HUES6 (cell line): Measurements from ENCODE around the gene ASCC1.
"Not testable (repeated sequence)": the region's sequence is repeated elsewhere in the genome, so short reads cannot be mapped to it uniquely, and the experiment has no call there.

Source experiments
- H3K27ac ChIP-seq: 2 replicates; pipeline ENCODE4 v1.7.0; 2013; ENCODE audit warnings: low read depth, mild to moderate bottlenecking, low read length, inconsistent platforms
- H3K27me3 ChIP-seq: 2 replicates; pipeline ENCODE4 v1.6.1; 2013; ENCODE audit warnings: low read length; ENCODE audit not compliant: control insufficient read depth, insufficient read depth
- H3K36me3 ChIP-seq: 2 replicates; pipeline ENCODE4 v1.6.1; 2013; ENCODE audit warnings: low read length; ENCODE audit not compliant: control insufficient read depth, insufficient read depth
- H3K4me1 ChIP-seq: 2 replicates; pipeline ENCODE4 v1.6.1; 2013; ENCODE audit warnings: low read length; ENCODE audit not compliant: control insufficient read depth, insufficient read depth
- H3K4me3 ChIP-seq: 2 replicates; pipeline ENCODE4 v1.5.1; 2013; ENCODE audit warnings: low read depth, low read length
- H3K9ac ChIP-seq: one replicate; pipeline ENCODE4 v1.6.1; 2013; ENCODE audit warnings: mild to moderate bottlenecking, low read length
- H3K9me3 ChIP-seq: 2 replicates; pipeline ENCODE4 v1.6.1; 2013; ENCODE audit warnings: low read depth, low read length; ENCODE audit not compliant: control insufficient read depth, insufficient read depth

Gene ASCC1

DNA sequence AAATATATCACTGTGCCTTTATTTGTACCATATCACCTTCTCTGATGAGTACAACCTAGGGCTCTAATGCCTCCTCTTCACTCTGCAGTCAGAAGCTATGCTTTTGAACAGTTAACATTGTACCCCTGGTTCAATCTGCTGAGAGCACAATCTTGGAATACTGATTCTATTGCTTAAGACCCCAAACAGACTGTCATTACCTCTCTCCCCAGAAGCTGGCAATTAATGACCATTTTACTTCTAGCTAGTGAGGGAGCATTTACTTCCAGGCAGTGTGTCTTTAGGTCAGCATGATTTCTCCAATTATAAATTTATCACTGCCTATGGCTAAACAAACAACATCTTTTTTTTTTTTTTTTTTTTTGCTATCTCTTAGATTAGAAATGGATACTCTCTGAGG, 91.7 kb downstream of the ASCC1 start:
- Histone ChIP-seq H3K27ac (no peak overlapping the region), H3K4me3 (no peak overlapping the region), H3K36me3 (no peaks in the 10 kb centered on the region), H3K9me3 (no peaks in the 10 kb centered on the region), H3K4me1 (peaks cover 3% of the 10 kb centered on the region; the same call in 1 of the 2 replicates), H3K27me3 (no peaks in the 10 kb centered on the region), H3K9ac (no peak overlapping the region)

DNA sequence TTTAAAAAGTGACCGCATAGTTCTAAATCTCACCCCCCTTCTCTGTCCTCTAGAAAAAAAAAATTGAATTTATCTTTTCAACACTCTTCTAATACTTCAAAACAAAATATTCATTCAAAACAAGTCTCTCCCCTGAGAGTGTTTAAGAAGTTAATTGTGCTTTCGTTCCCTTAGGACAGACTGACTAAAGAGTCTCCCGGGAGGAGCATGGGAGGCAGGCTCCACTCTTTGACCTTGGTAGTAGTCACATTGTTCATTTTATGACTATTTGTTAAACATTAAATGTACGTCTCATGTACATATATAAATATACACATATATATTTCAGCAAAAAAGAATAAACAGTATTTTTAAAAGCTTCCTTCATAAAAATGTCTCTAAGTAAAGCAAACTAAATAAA, 92.5 kb downstream of the ASCC1 start:
- Histone ChIP-seq H3K9ac (no peak overlapping the region), H3K4me3 (no peak overlapping the region), H3K36me3 (no peaks in the 10 kb centered on the region), H3K4me1 (peaks cover 3% of the 10 kb centered on the region; the same call in 1 of the 2 replicates), H3K27me3 (no peaks in the 10 kb centered on the region), H3K9me3 (no peaks in the 10 kb centered on the region), H3K27ac (no peak overlapping the region)

DNA sequence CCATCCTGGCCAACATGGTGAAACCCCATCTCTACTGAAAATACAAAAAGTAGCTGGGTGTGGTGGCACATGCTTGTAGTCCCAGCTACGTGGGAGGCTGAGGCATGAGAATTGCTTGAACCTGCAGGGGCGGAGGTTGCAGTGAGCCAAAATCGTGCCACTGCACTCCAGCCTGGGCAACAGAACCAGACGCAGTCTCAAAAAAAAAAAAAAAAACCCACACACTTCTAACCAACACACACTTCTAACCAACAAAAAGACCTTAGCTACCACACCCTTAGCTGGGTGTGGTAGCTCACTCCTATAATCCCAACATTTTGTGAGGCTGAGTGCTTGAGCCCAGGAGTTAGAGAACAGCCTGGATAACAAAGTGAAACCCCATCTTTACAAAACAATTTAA, 93.9 kb downstream of the ASCC1 start:
- Histone ChIP-seq H3K4me3 (no peak overlapping the region), H3K4me1 (peaks cover 3% of the 10 kb centered on the region; the same call in 1 of the 2 replicates), H3K27ac (no peak overlapping the region), H3K36me3 (no peaks in the 10 kb centered on the region), H3K27me3 (no peaks in the 10 kb centered on the region), H3K9ac (no peak overlapping the region), H3K9me3 (peaks cover 1% of the 10 kb centered on the region; the same call in 1 of the 2 replicates)

DNA sequence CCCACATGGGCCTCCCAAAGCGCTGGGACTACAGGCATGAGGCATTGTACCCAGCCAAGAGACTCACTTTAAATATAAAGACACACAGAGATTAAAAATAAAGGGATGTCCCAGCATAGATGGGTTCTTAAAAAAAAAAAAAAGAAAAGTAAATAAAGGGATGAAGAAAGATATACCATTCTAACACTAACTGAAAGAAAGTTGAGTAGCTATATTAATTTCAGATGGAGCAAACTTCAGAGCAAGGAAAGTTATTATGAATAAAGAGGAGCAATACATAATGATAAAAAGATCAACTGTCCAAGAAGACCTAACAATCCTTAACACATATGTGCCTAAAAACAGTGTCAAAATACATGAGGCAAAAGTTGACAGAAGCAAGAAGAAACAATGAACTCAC, 94.7 kb downstream of the ASCC1 start:
- Histone ChIP-seq H3K27me3 (no peaks in the 10 kb centered on the region), H3K9ac (no peak overlapping the region), H3K4me1 (no peaks in the 10 kb centered on the region; the same call in 1 of the 2 replicates), H3K36me3 (no peaks in the 10 kb centered on the region), H3K27ac (no peak overlapping the region), H3K4me3 (no peak overlapping the region), H3K9me3 (peaks cover 7% of the 10 kb centered on the region)

DNA sequence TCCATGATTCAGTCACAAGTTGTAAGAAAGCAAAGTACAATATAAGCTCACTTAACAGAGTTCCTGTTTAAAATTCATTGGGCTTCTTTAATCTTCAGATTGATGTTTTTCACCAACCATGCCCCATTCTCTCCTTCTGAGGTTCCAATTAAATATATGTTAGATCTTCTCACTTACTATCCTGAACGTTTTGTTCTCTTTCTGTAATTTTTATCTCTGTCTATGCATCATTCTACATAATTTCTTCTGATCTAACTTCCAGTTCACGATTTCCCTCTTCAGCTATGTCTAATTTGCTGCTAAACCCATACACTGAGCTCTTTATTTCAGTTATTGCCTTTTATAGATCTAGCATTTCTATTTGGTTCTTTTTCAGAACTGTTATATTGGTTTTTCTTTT, 99.7 kb downstream of the ASCC1 start:
- Histone ChIP-seq H3K27me3 (no peaks in the 10 kb centered on the region), H3K4me1 (no peaks in the 10 kb centered on the region), H3K4me3 (no peak overlapping the region), H3K9me3 (peaks cover 10% of the 10 kb centered on the region), H3K27ac (no peak overlapping the region), H3K36me3 (no peaks in the 10 kb centered on the region), H3K9ac (no peak overlapping the region)

DNA sequence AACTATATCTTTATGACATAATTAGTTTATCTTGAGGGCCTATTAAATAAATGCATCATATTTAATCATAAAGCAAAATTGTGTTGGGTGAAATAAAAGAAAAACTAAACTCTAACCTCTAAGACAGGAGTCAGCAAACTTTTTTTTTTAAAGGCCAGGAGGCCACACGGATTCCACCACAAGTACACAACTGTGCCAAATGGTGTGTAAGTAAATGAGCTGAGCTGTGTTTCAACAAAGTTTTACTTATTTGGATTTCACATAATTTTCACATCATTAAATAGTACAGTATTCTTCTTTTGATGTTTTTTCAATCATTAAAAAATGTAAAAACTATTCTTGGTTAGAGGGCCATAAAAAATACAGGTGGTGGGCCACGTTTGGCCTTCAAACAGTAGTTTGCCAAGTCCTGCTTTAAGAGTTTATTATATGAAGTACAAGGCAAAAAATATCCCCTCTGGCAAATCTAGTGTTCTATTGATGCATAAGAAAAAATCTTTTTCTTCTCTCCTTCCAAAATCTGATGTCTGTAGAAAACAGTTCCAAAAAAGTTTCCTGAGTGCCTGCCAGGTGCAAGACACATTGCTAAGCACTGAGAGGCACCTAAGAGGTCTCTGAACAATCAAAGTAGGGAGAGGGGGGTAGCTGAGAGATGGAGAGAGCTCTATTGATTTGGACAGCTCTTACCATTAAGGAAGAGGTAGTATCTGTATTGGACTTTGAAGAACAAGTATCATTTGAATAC, 101.2 kb downstream of the ASCC1 start:
- Histone ChIP-seq H3K36me3 (no peaks in the 10 kb centered on the region), H3K4me3 (no peak overlapping the region), H3K27ac (no peak overlapping the region), H3K9ac (no peak overlapping the region), H3K4me1 (no peaks in the 10 kb centered on the region), H3K27me3 (no peaks in the 10 kb centered on the region), H3K9me3 (peaks cover 10% of the 10 kb centered on the region)

DNA sequence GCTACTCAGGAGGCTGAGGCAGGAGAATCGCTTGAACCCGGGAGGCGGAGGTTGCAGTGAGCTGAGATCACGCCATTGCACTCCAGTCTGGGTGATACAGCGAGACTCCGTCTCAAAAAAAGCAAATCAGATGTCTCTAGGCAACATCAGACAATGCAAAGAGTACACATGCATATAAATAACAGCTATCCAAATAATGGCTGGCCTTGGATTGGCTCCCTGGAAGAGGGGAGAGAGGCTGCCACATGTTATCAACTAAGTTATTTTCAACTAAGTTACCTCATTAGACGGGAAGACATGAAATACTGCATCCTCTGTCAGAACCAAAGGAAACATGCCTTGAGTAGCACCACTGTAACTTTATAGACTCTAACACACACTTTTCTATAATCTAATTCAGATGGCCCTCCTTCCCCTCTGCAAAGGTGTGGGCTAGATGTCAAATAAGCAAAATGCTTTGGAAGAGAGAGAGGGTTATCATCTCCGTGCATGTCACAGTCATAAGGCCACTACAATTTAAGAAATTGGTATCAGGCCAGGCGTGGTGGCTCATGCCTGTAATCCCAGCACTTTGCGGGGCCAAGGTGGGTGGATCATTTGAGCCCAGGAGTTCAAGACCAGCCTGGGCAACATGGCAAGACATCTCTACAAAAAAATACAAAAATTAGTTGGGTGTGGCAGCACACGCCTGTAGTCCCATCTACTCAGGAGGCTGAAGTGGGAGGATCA, 105.2 kb downstream of the ASCC1 start:
- Histone ChIP-seq H3K9me3 (no peaks in the 10 kb centered on the region), H3K36me3 (no peaks in the 10 kb centered on the region), H3K27me3 (no peaks in the 10 kb centered on the region), H3K9ac (no peak overlapping the region), H3K27ac (no peak overlapping the region), H3K4me1 (no peaks in the 10 kb centered on the region), H3K4me3 (no peak overlapping the region)

DNA sequence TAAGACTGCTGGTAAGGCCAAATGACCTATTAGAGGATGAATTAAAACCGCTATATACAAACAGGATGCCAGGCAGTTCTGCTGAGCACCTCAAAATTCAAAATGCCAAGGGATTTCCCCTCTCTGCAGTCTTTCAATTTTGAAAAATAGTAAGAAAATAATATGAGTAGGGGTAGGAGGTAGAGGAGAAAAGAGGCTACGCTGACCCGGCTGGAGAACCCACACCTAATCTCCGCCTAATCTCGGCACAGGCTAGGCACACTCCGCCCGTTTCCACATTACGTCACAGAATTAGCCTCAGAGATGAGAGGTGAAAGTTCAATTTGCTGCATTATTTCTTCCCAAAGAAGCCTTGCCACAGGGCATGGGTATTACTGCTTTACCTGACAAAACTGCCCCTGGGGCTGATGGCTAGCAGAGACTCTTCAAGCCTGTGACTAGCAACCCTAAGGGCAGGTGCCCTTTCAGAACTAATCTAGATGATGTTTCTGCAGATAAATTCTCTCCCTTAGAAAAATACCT, 106.4 kb downstream of the ASCC1 start:
- no peak overlapping the region for H3K27ac ChIP-seq
- H3K4me3 ChIP-seq, result no peak overlapping the region
- H3K4me1 ChIP-seq, result no peaks in the 10 kb centered on the region
- no peak overlapping the region for H3K9ac ChIP-seq
- H3K27me3 ChIP-seq, result no peaks in the 10 kb centered on the region
- no peaks in the 10 kb centered on the region for H3K36me3 ChIP-seq
- no peaks in the 10 kb centered on the region for H3K9me3 ChIP-seq

DNA sequence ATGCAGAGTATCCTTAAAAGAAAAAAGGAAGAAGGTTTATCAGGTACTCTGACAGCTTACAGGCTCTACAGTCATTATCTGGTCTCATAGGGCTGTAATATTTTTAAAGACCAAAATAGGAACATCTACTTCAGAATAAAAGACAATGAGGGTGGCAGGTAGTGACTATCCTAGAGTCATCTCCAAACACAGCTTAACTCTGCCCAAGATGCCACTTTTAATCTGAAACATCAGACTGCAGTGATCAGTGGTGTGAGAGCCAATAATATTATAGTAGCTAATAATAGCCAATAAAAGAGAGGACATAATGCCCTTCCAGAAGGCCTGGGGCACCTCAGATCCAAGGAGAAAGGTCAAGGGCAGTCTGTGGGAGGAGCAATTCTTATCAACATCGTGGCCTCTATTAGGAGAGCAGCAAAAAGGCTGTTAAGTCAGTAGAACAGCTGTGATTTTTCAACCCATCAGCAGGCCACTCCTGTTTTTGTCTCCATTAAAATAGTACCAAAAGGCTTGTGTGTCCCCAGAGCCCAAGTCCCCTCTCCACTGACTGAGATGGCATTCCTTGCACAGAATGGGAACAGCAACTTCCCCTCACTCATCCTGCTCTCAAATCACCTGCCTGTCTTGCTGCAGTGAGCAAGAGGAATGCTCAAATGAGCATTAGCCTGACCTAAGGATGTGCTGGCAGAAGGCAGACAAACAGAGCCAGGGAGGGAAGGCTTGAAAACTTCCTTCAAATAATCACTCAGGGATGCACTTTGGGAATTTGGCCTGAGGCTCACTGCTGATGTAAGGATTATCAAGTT, 107.0 kb downstream of the ASCC1 start:
- Histone ChIP-seq H3K27me3 (no peaks in the 10 kb centered on the region), H3K9ac (no peak overlapping the region), H3K36me3 (no peaks in the 10 kb centered on the region), H3K4me3 (no peak overlapping the region), H3K4me1 (no peaks in the 10 kb centered on the region), H3K27ac (no peak overlapping the region), H3K9me3 (no peaks in the 10 kb centered on the region)

DNA sequence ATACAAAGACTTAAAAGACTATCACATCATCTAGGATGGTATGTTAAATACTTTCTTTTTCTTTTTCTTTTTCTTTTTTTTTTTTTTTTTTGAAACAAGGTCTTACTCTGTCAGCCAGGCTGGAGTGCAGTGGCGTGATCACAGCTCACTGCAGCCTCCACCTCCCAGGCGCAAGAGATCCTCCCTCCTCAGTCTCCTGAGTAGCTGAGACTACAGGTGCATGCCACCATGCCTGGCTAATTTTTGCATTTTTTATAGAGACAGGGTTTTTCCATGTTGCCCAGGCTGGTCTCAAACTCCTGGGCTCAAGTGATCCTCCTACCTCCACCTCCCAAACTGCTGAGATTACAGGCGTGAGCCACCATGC, 108.1 kb downstream of the ASCC1 start:
- not testable (repeated sequence) for H3K4me3 ChIP-seq, H3K36me3 ChIP-seq, H3K9ac ChIP-seq, H3K4me1 ChIP-seq, H3K27me3 ChIP-seq, H3K27ac ChIP-seq, H3K9me3 ChIP-seq
